ENCODE data around the gene NCOA3.

The NCOA3 gene

GRCh38 chr20:47500554-47500953, 1.1 kb upstream of the NCOA3 start:
- TF ChIP-seq, protein P1, sequence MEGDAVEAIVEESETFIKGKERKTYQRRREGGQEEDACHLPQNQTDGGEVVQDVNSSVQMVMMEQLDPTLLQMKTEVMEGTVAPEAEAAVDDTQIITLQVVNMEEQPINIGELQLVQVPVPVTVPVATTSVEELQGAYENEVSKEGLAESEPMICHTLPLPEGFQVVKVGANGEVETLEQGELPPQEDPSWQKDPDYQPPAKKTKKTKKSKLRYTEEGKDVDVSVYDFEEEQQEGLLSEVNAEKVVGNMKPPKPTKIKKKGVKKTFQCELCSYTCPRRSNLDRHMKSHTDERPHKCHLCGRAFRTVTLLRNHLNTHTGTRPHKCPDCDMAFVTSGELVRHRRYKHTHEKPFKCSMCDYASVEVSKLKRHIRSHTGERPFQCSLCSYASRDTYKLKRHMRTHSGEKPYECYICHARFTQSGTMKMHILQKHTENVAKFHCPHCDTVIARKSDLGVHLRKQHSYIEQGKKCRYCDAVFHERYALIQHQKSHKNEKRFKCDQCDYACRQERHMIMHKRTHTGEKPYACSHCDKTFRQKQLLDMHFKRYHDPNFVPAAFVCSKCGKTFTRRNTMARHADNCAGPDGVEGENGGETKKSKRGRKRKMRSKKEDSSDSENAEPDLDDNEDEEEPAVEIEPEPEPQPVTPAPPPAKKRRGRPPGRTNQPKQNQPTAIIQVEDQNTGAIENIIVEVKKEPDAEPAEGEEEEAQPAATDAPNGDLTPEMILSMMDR (conservative IDR thresholded peaks at IDR 0.05), result no peak
- peak overlapping the region; percentile 97 for H3K27ac ChIP-seq

DNA sequence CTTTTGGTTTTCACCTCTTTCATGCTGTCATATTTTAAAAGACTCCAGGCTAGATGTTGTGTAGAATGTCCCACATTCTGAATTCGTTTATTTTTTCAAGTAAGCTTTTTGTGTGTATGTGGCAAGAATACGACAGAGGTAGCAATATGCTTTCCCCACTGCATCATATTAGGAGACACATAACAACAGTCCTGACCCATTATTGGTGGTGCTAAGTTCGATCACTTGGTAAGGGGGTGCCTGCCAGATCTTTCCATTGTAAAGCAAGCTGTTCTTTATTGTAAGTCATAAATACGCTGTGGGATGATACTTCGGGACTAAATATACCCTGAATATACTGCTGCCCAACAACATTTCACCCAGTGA, 588 bp upstream of the NCOA3 start:
- H3K27ac ChIP-seq, result peak overlapping the region; percentile 97
- TF ChIP-seq, protein P1 (conservative IDR thresholded peaks at IDR 0.05), result no peak

DNA sequence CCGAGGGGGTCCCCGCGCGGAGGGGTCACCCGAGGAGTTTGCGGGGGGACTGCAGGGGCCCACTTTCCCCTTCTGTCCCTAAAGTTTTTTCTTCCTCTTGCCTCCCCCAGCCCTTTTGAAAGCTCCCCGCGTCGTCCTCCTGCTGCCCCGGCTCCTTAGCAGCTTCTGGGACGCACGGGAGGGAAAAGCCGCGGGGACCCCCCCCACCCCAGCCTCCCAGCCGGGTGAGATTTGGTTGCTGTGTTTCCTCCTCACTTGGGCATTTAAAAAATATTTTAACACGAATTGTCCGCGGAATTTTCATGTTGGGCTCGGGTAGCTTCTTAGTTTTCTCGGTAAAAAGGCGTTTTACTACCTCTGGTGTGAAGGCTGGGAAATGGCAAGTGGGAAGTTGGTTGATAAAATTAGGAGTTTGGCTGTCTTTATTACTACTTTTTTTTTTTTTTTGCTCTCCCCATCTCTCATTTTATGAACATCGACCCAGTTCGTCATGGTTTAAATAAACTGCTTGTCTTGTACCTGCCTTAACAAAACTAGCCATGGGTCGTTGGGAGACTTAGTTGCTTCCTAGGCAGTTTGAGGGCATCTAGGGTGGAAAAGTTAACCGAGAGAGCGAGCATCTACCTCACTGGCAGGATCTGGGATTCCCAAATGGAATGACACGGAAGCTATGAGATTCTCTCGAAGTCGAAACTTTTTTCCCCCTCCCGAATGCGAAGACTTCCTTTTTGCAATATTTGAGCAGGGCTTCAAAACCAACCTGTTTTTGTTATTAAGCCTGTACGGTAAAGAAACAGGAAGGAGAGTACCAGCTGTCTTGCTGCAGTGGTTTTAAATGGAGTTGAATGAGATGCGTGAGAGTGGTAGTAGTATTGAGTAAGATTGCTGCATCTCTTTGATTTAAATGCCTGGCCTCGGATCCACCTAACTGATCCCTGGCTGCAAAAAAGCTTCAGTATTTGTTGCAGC, 868 bp downstream of the NCOA3 start:
- H3K27ac ChIP-seq, result peak overlapping the region; percentile 97
- TF ChIP-seq, protein P1 (conservative IDR thresholded peaks at IDR 0.05), result no peak

- peak overlapping the region; percentile 97 for H3K27ac ChIP-seq
- TF ChIP-seq, protein P1 (conservative IDR thresholded peaks at IDR 0.05), result no peak
Observed at GRCh38 chr20:47503685-47504084, 2.0 kb downstream of the NCOA3 start.

- peak overlapping the region; percentile 61 for H3K27ac ChIP-seq
- TF ChIP-seq, protein P1 (conservative IDR thresholded peaks at IDR 0.05), result no peak
Observed at GRCh38 chr20:47506335-47506734, 4.6 kb downstream of the NCOA3 start.

GRCh38 chr20:47506850-47507249, 5.2 kb downstream of the NCOA3 start:
- TF ChIP-seq, protein P1 (conservative IDR thresholded peaks at IDR 0.05), result no peak
- H3K27ac ChIP-seq, result peak overlapping the region; percentile 61

GRCh38 chr20:47507275-47507981, 5.7 kb downstream of the NCOA3 start:
- peak overlapping the region; percentile 61 for H3K27ac ChIP-seq
